DMS53 treated with DMSO at 0.1 percent for 48 hours (cell line): ENCODE results near the gene TMPRSS9.
A peak's percentile ranks its signal among the peaks of the same experiment; 100 is the strongest.

Experiments
- DNase-seq: peaks from one replicate; lab custom pipeline; 2025; ENCODE audit not compliant: unreplicated experiment; lab: John Stamatoyannopoulos, UW

The TMPRSS9 gene

DNA sequence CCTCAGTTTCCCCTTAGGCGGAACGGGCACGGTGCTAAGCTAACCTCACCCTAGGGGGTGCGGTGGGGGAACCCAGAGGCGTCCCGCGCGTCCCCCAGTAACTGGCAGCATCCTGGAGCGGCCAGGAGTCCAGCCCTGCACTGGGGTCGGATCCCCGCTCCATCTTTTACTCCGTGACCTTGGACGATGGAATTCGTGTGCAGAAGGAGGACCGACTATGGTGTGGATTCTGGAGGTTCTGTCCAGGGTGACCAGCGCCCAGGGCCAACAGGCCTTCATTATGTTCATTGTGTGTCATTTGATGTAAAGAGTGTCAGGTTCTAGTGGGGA lies 31.0 kb upstream of the TMPRSS9 start:
- DNase-seq, result no peak

DNA sequence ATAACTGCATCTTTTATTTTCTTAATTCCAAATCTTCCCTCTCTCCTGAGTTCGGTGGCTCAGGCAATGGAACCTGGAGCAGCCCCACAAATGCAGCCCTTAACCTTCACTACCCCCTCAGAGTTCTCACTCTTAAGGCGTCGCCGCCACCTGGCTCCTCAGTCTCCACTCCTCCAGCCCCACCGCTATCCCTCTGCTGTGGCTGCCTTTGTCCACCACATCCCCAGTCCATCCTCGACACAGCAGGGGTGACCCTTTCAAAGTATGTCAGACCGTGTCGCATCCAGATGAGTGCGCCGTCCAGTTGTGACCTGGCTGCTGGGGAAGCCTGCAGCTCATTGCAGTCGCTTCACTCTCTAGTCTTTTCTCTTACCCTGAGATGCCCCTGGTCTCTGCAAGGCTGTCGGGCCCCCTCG lies 30.6 kb upstream of the TMPRSS9 start:
- DNase-seq, result no peak

GRCh38 chr19:2330255-2330631 lies 29.8 kb upstream of the TMPRSS9 start:
- DNase-seq, result no peak

- peak; percentile 78 for DNase-seq
These were observed 29.3 kb upstream of the TMPRSS9 start for GRCh38 chr19:2330632-2331284.

DNA sequence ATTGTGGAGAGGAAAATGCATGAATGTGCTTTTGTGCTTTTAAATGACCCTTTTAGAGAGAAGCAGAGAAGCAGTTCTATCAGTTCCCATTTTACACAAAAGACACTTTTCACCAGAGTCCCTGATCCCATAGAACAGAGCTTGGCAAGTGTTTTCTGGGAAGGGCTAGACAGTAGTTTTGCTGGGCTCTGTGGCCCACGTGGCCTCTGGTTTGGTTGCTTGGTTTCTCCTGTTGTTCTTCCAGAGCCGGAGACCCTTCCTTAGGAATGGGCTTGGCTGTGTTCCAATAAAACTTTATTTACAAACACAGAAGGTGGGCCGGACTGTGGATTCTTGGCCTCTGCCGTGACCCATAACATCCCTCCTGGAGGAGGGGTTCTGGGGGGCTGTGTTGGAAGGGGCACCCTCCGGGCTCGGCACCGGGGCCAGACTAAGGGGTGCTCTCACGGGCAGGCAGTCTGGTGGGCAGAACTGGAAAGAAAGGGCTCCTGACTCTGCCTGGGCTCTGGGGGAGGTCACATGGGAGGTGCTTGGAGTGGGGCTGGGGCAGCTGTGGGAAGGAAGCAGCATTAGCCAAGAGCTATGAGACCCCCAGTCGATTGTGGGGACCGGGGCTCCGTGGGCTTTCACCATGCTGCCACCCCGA lies 28.3 kb upstream of the TMPRSS9 start:
- DNase-seq, result no peak

DNA sequence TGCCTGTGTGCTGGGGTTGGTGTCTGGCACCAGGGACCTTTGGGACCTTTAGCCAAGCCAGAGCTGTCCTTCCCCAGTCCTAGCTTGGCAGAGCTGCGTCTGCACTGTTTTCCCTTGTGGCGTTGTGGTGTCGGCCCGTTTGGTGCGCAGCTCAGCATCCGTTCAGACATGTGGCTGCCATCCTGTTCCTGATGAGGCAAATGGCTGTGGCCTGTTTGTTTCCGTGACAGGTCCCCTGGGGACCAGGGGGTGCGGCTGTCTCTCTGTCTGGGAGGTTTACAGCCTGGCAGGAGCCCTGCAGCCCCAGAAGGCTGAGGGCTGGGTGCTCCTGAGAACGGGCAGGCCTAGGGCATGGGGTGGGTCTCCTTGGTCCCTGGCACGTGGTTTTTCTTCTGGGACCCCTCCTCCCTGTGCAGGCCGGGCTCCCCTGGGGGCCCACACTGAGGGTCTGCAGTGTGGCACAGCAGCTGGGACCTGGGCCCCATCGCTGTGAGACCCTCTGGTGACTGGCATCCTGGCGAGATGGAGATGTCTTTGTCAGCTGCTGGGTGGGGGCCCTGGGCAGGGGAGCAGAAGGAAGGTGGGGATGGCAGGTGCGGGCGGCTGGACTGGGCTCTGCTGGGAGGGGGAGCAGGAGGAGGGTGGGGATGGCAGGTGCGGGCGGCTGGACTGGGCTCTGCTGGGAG lies 27.6 kb upstream of the TMPRSS9 start:
- peak; percentile 59 for DNase-seq

DNA sequence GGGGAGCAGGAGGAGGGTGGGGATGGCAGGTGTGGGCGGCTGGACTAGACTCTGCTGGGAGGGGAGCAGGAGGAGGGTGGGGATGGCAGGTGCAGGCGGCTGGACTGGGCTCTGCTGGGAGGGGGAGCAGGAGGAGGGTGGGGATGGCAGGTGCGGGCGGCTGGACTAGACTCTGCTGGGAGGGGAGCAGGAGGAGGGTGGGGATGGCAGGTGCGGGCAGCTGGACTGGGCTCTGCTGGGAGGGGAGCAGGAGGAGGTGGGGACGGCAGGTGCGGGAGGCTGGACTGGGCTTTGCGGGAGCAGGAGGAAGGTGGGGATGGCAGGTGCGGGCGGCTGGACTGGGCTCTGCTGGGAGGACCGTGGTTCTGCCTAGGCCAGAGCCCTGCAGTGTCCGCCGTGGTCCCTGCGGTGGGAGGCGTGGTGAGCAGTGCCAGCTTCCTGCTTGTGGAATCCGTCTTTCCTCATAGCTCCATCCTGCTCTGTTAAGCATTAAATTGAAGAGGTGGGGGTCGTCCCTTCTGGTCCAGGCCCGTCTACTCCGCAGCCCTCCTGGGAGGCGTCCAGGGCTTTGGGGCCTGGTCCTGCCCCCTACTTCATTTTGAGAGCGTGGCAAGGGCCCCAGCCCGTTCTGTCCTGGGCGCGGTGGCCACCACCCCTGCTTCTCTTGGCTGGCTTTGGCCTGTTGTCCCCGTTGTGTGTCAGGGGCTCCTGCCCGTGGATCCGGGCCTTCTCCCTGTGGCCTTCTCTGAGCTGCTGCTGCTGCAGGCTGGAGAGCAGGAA lies 26.8 kb upstream of the TMPRSS9 start:
- DNase-seq, result peak; percentile 71

DNA sequence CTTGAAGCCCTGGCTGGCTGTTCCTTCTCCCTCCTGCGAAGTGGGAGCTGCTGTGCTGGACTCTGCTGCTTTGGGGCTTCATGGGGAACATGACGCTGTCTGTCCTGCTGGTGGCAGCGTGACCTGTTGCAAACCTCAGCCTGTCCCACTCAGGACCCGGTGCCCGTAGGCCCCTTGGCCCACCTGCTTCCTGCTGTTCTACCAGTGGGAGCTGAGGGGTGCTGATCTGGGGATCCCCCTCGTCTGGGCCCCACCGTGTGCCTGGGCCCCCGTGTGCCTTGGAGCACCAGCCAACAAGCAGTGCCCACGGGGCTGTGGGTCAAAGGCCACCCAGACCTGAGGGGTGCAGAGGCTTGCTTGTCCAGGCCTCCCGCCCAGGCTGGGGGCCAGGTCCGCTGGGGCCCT lies 26.3 kb upstream of the TMPRSS9 start:
- DNase-seq, result no peak

GRCh38 chr19:2334426-2334825 lies 25.6 kb upstream of the TMPRSS9 start:
- DNase-seq, result no peak

DNA sequence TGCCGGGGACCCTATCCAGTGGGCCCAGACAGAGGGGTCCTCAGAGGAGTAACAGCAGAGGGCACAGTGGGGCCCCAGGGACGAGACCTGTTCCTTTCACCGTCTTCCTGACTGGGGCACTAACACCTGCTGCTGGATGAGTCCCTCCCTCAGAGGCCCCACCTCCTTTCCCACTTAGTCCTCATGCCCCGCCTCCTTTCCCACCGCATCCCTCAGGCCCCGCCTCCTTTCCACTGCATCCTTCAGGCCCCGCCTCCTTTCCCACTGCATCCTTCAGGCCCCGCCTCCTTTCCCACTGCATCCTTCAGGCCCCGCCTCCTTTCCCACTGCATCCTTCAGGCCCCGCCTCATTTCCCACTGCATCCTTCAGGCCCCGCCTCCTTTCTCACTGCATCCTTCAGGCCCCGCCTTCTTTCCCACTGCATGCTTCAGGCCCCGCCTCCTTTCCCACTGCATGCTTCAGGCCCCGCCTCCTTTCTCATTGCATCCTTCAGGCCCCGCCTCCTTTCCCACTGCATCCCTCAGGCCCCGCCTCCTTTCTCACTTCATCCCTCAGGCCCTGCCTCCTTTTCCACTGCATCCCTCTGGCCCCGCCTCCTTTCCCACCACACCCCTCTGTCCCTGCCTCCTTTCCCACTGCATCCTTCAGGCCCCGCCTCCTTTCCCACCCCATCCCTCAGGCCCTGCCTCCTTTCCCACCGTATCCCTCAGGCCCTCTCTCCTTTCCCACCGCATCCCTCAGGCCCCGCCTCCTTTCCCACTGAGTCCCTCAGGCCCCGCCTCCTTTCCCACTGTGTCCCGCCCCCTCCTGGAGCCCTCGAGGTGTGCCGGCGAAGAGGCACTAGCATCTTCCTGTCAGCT lies 24.8 kb upstream of the TMPRSS9 start:
- DNase-seq, result no peak

DNA sequence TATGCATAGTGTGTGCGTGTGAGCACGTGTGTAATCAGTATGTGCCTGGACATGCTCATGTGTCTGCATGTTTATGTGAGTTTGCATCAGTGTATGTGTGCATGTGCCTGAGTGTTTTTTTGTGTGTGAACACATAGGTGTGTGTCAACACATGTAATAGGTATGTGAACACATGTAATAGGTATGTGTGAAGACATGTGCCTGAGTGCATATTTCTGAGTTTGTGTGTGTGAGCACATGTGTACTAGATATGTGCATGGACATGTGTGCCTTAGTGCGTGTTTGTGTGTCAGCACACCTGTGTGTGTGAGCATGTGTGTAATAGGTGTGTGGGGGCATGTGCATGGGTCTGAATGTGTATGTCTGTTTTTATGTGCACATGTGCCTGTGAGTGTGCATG lies 24.2 kb upstream of the TMPRSS9 start:
- DNase-seq, result no peak

DNA sequence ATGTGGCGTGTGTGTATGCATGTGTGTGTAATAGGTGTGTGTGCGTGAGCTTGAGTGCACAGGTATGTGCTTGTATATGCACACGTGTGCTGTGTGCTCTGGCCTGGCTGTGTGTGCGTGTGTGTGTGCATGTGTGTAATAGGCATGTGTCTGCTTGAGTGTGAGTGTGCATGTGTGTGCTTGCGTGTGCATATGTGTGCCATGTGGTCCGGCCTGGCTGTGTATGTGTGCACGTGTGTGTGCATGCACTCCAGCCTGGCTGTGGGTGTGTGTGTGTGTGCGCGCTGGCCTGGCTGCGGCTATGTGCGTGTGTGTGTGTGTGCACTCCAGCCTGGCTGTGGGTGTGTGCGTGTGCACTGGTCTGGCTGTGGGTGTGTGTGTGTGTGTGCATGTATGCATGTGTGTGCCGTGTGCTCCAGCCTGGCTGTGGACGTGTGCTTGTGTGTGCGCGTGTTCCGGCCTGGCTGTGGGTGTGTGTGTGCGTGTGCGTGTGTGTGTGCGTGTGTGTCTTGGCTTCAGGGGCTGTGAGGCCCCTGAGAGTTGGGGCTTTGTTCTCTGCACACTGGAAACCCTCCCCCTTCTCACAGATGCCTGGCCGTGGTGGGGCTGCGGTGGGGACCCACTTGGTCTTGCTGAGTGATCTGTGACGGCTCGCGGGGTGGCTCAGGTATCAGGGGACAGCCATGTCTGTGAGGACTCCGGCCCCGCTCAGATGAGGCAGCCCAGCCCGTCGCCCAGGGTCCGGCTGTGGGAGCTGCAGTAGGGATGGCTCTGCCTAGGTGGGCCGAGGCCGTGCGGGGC lies 23.3 kb upstream of the TMPRSS9 start:
- DNase-seq, result no peak

- peak; percentile 34 for DNase-seq
These were observed 22.7 kb upstream of the TMPRSS9 start for GRCh38 chr19:2337329-2337707.

GRCh38 chr19:2338055-2338615 lies 21.9 kb upstream of the TMPRSS9 start:
- DNase-seq, result no peak

DNA sequence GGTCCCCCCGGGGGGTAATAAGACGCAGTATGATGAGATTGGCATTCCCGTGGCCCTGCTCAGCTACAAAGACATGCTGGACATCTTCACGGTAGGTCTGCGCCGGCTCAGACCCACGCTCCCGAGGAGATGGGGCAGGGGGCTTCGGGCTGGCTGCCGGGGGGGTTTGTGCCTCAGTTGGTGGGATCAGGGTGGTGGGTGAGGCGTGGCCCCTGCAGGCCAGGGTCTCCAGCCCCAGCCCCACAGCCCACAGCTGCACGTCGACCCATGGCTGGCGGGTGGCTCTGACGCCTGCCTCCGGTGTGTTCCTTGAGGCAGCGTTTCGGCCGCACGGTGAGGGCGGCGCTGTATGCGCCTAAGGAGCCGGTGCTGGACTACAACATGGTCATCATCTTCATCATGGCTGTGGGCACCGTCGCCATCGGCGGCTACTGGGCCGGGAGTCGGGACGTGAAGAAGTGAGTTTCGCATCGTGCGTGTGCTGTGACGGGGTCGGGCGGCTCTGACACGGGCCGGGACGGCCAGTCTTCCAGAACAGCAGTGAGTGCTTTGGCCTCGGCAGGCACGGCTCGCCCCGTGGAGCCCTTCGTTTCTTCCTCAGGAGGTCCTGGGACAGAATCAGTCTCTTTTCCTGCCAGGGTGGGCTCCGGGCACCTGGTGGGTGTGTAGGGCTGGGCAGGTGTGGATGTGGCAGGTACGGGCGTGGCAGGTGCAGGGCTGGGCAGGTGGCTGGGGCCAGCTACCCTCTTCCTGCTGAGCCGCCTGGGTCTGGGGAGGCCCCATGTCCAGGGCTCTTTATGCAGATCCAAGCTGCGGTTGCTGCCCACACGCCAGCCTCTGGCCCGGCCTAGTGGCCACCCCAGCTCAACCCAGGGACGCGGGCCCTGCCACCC lies 21.1 kb upstream of the TMPRSS9 start:
- DNase-seq, result no peak

DNA sequence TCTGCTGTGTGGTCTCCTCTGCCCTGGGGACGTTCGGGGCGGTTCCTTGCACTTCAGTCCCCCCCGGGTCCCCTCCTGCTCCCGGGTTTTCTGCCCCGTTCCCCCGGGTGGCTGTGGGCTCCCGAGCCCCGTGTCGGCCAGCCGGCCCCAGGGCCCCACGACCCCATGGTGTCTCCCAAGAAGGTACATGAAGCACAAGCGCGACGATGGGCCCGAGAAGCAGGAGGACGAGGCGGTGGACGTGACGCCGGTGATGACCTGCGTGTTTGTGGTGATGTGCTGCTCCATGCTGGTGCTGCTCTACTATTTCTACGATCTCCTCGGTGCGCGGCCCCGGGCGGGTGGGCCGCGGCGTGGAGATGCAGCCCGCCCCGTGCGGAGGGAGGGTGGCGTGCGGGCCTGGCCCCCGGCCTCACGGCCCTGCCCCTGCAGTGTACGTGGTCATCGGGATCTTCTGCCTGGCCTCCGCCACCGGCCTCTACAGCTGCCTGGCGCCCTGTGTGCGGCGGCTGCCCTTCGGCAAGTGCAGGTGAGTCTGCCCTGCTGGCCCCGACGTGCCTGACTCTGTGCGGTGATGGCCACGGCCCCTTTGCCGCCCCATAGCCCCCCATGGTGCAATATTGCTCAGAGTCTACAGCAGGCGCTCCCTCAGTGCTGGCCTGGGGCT lies 20.3 kb upstream of the TMPRSS9 start:
- no peak for DNase-seq

GRCh38 chr19:2340496-2341243 lies 19.4 kb upstream of the TMPRSS9 start:
- DNase-seq, result no peak
